22Rv1 (cell line): ENCODE results near the gene ZNF524.

ENCODE experiments used
- H3K27ac ChIP-seq: fragments of 450-650 bp; 2 replicates; pipeline ENCODE4 v1.5.1; 2017
- ZFX ChIP-seq: fragments of 450-650 bp; IDR thresholded peaks from 2 replicates; pipeline ENCODE4 v1.6.1; 2017; ENCODE audit warnings: antibody characterized with exemption, borderline replicate concordance
- TF ChIP-seq, protein P1 (sequence below): fragments of 450-650 bp; IDR thresholded peaks from 2 replicates; pipeline ENCODE4 v1.5.1; 2017; ENCODE audit warnings: mild to moderate bottlenecking

Gene ZNF524

DNA sequence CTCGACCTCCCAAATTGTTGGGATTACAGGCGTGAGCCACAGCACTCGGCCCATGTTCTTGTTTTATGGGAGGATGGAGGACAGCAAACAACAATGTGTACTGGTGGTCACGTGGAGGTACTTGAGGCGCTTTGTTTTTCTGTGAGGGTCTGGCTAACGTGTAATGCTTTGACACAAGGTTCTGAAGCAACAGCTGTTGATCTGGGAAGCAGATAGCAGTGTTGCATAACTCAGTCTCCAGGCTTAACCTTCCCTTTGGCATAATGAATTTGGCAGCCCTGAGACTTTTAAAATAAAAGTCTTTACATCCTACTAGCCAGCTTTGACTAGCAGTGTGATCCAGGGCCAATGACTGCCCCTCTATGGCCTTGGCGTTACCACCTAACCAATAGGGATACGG is 33.8 kb downstream of the ZNF524 start:
- H3K27ac ChIP-seq, result peak overlapping the region; percentile 69; the same call in 1 of the 2 replicates
- TF ChIP-seq, protein P1, sequence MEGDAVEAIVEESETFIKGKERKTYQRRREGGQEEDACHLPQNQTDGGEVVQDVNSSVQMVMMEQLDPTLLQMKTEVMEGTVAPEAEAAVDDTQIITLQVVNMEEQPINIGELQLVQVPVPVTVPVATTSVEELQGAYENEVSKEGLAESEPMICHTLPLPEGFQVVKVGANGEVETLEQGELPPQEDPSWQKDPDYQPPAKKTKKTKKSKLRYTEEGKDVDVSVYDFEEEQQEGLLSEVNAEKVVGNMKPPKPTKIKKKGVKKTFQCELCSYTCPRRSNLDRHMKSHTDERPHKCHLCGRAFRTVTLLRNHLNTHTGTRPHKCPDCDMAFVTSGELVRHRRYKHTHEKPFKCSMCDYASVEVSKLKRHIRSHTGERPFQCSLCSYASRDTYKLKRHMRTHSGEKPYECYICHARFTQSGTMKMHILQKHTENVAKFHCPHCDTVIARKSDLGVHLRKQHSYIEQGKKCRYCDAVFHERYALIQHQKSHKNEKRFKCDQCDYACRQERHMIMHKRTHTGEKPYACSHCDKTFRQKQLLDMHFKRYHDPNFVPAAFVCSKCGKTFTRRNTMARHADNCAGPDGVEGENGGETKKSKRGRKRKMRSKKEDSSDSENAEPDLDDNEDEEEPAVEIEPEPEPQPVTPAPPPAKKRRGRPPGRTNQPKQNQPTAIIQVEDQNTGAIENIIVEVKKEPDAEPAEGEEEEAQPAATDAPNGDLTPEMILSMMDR, result no peak
- no peak for TF ChIP-seq ZFX

DNA sequence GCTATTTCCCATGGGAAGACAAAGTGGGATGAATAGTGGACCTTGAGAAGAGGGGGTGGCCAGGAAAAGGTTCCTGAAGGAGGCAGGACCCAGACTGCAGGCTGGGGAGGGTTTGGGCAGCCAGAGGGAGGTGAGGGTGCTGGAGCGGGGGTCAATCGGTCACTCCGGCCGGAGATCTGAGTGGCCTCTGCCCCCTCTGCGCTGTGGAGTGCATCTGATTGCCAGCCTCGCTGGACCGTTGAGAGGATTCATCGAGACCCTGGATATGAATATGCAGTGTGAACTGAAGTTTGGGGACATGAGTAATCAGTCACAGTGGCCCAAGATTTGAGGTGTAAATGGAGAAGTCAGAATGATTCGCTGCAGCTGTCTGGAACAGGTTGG is 35.2 kb downstream of the ZNF524 start:
- peak overlapping the region; percentile 69 for H3K27ac ChIP-seq

DNA sequence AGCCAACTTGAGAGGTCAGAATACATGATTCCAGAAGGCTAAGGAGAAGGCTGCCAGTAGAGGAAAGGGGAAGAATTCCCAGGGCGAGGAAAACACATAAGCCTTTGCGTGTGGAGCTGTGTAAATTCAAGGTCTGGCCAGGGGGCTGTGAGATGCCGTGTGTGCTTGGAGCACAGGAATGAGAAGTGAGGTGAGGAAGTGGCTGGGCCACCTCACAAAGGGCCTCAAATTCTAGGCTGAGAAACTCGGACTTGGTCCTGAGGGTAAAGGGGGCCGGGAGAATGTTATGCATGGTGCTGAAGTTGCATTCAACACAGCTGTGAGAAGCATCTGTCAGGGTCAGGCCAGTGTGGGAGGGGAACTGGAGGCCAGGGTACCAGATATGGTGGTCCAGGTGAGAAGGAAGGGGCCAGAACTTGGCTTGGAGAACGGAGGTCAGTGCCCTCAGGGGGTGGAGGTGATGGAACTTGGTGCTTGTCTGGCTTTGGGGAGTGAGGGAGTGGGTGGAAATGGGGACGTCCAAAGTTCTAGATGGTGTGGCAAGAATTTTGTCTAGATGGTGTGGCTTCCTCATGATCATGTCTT is 35.9 kb downstream of the ZNF524 start:
- H3K27ac ChIP-seq, result no peak overlapping the region
- TF ChIP-seq, protein P1, result no peak
- no peak for TF ChIP-seq ZFX

More for the DNA sequence above, 35.2 kb downstream of the ZNF524 start:
- TF ChIP-seq ZFX, result no peak
- TF ChIP-seq, protein P1, result no peak

DNA sequence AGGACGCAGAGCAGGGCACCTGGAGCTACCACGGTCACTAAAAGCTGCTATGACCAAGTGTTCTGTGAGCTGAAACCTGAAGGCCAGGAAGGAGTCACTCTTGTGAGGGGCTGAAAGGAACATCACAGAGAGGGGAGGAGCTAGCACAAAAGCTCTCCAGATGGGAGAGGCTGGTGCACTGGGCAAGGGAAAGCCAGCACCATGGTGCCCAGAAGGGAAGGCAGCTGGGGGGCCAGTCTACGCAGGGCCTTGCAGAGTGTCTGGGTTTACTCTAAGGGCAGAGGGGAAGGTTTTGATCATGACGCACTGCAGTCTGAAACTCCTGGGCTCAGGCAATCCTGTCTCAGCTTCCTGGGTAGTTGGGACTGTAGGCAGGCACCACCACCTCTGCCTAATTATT is 36.6 kb downstream of the ZNF524 start:
- no peak overlapping the region for H3K27ac ChIP-seq

DNA sequence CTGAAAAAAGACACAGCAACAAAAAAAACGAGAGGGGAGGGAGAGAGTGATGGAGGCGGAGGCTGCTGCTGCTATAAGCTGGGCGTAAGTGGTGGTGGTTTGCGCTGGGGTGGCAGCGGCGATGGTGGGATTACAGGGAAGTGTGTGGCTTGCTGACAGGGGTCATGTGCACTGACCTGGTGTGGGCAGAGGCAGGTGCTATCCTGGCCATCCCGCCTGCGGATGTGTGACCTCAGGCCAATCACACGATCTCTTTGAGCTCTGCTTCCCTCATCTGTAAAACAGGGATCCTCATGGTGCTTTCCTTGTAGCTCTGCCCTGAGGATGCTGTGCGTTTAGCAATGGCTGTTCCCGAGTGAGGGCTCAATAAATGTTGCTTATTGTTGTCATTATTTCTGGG is 37.4 kb downstream of the ZNF524 start:
- TF ChIP-seq ZFX, result no peak
- TF ChIP-seq, protein P1, result no peak
- 0 out of 2 replicates have a peak overlapping the region, but pooled peaks have one; percentile 13 for H3K27ac ChIP-seq

More for the DNA sequence above, 36.6 kb downstream of the ZNF524 start:
- TF ChIP-seq ZFX, result no peak
- TF ChIP-seq, protein P1, result no peak

DNA sequence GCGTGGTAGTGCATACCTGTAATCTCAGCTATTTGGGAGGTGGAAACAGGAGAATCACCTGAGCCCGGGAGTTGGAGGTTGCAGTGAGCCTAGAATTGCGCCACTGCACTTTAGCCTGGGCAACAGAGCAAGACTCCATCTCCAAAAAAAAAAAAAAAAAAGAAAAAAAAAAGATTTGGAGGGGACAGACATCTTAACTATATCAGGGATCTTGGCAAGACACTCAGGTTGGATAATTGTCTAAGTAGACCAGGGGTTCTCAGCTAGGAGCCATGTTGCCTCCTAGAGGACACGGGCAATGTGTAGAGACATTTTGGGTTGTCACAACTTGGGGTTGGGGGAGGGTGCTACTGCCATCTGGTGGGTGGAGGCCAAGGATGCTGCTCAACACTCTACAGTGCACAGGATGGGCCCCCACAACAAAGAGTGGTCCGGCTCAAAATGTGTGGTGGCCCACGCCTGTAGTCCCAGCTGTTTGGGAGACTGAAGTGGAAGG is 38.8 kb downstream of the ZNF524 start:
- TF ChIP-seq ZFX, result no peak
- TF ChIP-seq, protein P1, result peak; percentile 63
- H3K27ac ChIP-seq, result peak overlapping the region; percentile 97

DNA sequence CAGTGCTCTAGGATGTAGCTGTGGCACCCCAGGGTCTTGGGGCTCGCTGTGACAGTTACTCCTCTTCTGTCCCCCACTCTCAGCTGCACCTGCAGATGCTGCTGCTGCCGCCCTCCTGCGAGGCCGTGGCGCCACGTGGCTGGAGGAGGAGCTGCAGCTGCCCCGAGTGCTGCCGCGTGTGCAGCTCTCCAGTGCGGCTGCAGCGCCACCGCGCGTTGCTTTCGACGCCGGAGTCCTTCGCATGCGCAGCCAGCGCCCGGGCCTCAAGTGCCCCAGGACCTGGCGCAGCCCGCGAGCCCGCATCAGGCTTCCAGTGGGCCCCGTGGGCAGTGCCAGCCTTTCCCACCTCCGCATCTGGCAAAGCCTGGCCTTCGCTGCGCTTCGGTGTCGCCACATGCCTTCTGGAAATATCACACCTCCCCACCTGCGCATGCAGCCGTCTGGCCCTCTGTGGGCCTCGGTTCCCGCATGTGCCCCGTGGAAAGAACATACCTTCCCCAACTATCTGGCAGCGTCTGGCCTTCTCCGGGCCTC is 40.0 kb downstream of the ZNF524 start:
- H3K27ac ChIP-seq, result peak overlapping the region; percentile 97
- no peak for TF ChIP-seq ZFX
- TF ChIP-seq, protein P1, result peak; percentile 65
